ENCODE measurements around the gene CYYR1.
"Not testable (repeated sequence)": the region's sequence is repeated elsewhere in the genome, so short reads cannot be mapped to it uniquely, and the experiment has no call there.

The CYYR1 gene

GRCh38 chr21:26471099-26471471 is 102.0 kb downstream of the CYYR1 start:
- H3K27ac ChIP-seq = no peak overlapping the region
- TF ChIP-seq ZFX (IDR thresholded peaks at IDR 0.05; ENCODE audit: borderline replicate concordance) (no peak), CTCF (IDR thresholded peaks at IDR 0.05) (no peak)

GRCh38 chr21:26470351-26471098 is 102.6 kb downstream of the CYYR1 start:
- H3K27ac ChIP-seq = no peak overlapping the region
- no peak for TF ChIP-seq CTCF (IDR thresholded peaks at IDR 0.05)
- TF ChIP-seq ZFX (IDR thresholded peaks at IDR 0.05; ENCODE audit: borderline replicate concordance) = no peak

- no peak for TF ChIP-seq CTCF (IDR thresholded peaks at IDR 0.05)
- no peak for TF ChIP-seq ZFX (IDR thresholded peaks at IDR 0.05; ENCODE audit: borderline replicate concordance)
Observed at GRCh38 chr21:26469789-26470188, 103.3 kb downstream of the CYYR1 start.

GRCh38 chr21:26465916-26466315 is 107.2 kb downstream of the CYYR1 start:
- TF ChIP-seq ZFX (IDR thresholded peaks at IDR 0.05; ENCODE audit: borderline replicate concordance) (no peak), CTCF (IDR thresholded peaks at IDR 0.05) (no peak)
- H3K27ac ChIP-seq = no peak overlapping the region

More at GRCh38 chr21:26469789-26470188, 103.3 kb downstream of the CYYR1 start:
- H3K27ac ChIP-seq = no peak overlapping the region

- TF ChIP-seq ZFX (IDR thresholded peaks at IDR 0.05; ENCODE audit: borderline replicate concordance) (no peak), CTCF (IDR thresholded peaks at IDR 0.05) (no peak)
- H3K27ac ChIP-seq = no peak overlapping the region
Observed at GRCh38 chr21:26461500-26461899, 111.6 kb downstream of the CYYR1 start.

GRCh38 chr21:26460621-26461020 is 112.5 kb downstream of the CYYR1 start:
- no peak for TF ChIP-seq CTCF (IDR thresholded peaks at IDR 0.05)
- no peak for TF ChIP-seq ZFX (IDR thresholded peaks at IDR 0.05; ENCODE audit: borderline replicate concordance)
- no peak overlapping the region for H3K27ac ChIP-seq

- not testable (repeated sequence) for H3K27ac ChIP-seq
Observed at GRCh38 chr21:26458854-26459253, 114.2 kb downstream of the CYYR1 start.

- TF ChIP-seq CTCF (IDR thresholded peaks at IDR 0.05) = no peak
- TF ChIP-seq ZFX (IDR thresholded peaks at IDR 0.05; ENCODE audit: borderline replicate concordance) = no peak
- H3K27ac ChIP-seq = no peak overlapping the region
Observed at GRCh38 chr21:26457817-26458216, 115.3 kb downstream of the CYYR1 start.
